Keratinocyte (primary cell): ENCODE data around the gene TMX1.

Experiments
- EZH2 ChIP-seq: IDR thresholded peaks from one replicate; pipeline ENCODE4 v1.6.1; 2012; ENCODE audit warnings: inconsistent platforms, mild to moderate bottlenecking, low read length, moderate library complexity
- TF ChIP-seq, protein P1 (sequence below), 3 experiments: IDR thresholded peaks in 1 of 3; conservative IDR thresholded peaks in 1 of 3; optimal IDR thresholded peaks in 1 of 3; 2 replicates in 2 of 3; 3 replicates in 1 of 3; pipeline versions ENCODE3 to v1.5.1; 2011; ENCODE audit warnings: low read length in 3 of 3, mild to moderate bottlenecking in 3 of 3, moderate library complexity in 2 of 3, control low read depth in 1 of 3, inconsistent platforms in 1 of 3; ENCODE audit not compliant: insufficient read depth in 2 of 3; ENCODE audit errors: extremely low read depth in 1 of 3

- TF ChIP-seq, protein P1, sequence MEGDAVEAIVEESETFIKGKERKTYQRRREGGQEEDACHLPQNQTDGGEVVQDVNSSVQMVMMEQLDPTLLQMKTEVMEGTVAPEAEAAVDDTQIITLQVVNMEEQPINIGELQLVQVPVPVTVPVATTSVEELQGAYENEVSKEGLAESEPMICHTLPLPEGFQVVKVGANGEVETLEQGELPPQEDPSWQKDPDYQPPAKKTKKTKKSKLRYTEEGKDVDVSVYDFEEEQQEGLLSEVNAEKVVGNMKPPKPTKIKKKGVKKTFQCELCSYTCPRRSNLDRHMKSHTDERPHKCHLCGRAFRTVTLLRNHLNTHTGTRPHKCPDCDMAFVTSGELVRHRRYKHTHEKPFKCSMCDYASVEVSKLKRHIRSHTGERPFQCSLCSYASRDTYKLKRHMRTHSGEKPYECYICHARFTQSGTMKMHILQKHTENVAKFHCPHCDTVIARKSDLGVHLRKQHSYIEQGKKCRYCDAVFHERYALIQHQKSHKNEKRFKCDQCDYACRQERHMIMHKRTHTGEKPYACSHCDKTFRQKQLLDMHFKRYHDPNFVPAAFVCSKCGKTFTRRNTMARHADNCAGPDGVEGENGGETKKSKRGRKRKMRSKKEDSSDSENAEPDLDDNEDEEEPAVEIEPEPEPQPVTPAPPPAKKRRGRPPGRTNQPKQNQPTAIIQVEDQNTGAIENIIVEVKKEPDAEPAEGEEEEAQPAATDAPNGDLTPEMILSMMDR (optimal IDR thresholded peaks at IDR 0.05 in 1 of 3, IDR thresholded peaks at IDR 0.05 in 1 of 3, conservative IDR thresholded peaks at IDR 0.05 in 1 of 3; ENCODE audit: extremely low read depth in 1 of 3, insufficient read depth in 2 of 3, low read length in 3 of 3), result no peak
- TF ChIP-seq EZH2, result no peak
Observed at GRCh38 chr14:51277753-51278415, 37.8 kb downstream of the TMX1 start.
